ENCODE data around the gene NUP153.
"Not testable (repeated sequence)": the region's sequence is repeated elsewhere in the genome, so short reads cannot be mapped to it uniquely, and the experiment has no call there.

Gene NUP153

GRCh38 chr6:17712576-17712975 lies 5.9 kb upstream of the NUP153 start:
- no peak for DNase-seq

- no peak for DNase-seq
These were observed 3.6 kb upstream of the NUP153 start for GRCh38 chr6:17710331-17710730.

- DNase-seq = no peak
These were observed 2.8 kb upstream of the NUP153 start for GRCh38 chr6:17709476-17709875.

GRCh38 chr6:17708035-17708434 lies 1.3 kb upstream of the NUP153 start:
- not testable (repeated sequence) for DNase-seq

- DNase-seq = no peak
These were observed 586 bp upstream of the NUP153 start for GRCh38 chr6:17707371-17707651.

GRCh38 chr6:17705778-17706579 lies 746 bp downstream of the NUP153 start:
- peak; percentile 64 for DNase-seq

GRCh38 chr6:17705428-17705777 lies 1.3 kb downstream of the NUP153 start:
- DNase-seq = no peak

- DNase-seq = no peak
These were observed 3.5 kb downstream of the NUP153 start for GRCh38 chr6:17703256-17703694.

GRCh38 chr6:17700421-17701416 lies 6.0 kb downstream of the NUP153 start:
- no peak for DNase-seq

GRCh38 chr6:17691925-17692538 lies 14.7 kb downstream of the NUP153 start:
- DNase-seq = no peak

- DNase-seq = no peak
These were observed 18.2 kb downstream of the NUP153 start for GRCh38 chr6:17688481-17688880.

- no peak for DNase-seq
These were observed 19.6 kb downstream of the NUP153 start for GRCh38 chr6:17687136-17687535.

GRCh38 chr6:17684134-17684533 lies 22.6 kb downstream of the NUP153 start:
- no peak for DNase-seq

- DNase-seq = no peak
These were observed 23.3 kb downstream of the NUP153 start for GRCh38 chr6:17683428-17683827.

- no peak for DNase-seq
These were observed 27.0 kb downstream of the NUP153 start for GRCh38 chr6:17679726-17680125.

GRCh38 chr6:17677602-17678001 lies 29.1 kb downstream of the NUP153 start:
- DNase-seq = no peak

GRCh38 chr6:17673543-17674254 lies 33.0 kb downstream of the NUP153 start:
- DNase-seq = no peak

- no peak for DNase-seq
These were observed 34.5 kb downstream of the NUP153 start for GRCh38 chr6:17672064-17672718.

GRCh38 chr6:17666646-17667045 lies 40.1 kb downstream of the NUP153 start:
- DNase-seq = no peak

GRCh38 chr6:17665132-17665531 lies 41.6 kb downstream of the NUP153 start:
- no peak for DNase-seq

GRCh38 chr6:17663226-17663625 lies 43.5 kb downstream of the NUP153 start:
- no peak for DNase-seq

- no peak for DNase-seq
These were observed 44.1 kb downstream of the NUP153 start for GRCh38 chr6:17662585-17662984.
